ENCODE measurements around the gene MN1.

GRCh38 chr22:27820896-27821866 is 19.6 kb upstream of the MN1 start:
- no peak for TF ChIP-seq CTCF (IDR thresholded peaks at IDR 0.05)
- no peak for TF ChIP-seq POLR2AphosphoS5 (IDR thresholded peaks at IDR 0.05)
- TF ChIP-seq POLR2A (IDR thresholded peaks at IDR 0.05), result no peak
- TF ChIP-seq EP300 (IDR thresholded peaks at IDR 0.05), result no peak
